Measurements from ENCODE around the gene CWF19L2. TPM values are rescaled to one million over a fixed set of nuclear protein-coding genes. Genes with fewer than 3 reads are reported as not detected.

The CWF19L2 gene
- total RNA-seq, 2 donors from 2014 or later = 8.7 to 9.0 TPM

GRCh38 chr11:107293677-107294344 lies 163.8 kb downstream of the CWF19L2 start:
- intact Hi-C loops (cut with DNase I) = no loop called here
- DNase-seq = no peak
- H3K4me3 ChIP-seq = no peak overlapping the region

GRCh38 chr11:107282195-107282594 lies 175.4 kb downstream of the CWF19L2 start:
- Histone ChIP-seq H3K9ac (ENCODE audit: low read depth in 2 of 2, low read length in 2 of 2) (no peak overlapping the region), H3K9me3 (no peaks in the 10 kb centered on the region), H3K36me3 (no peaks in the 10 kb centered on the region), H3K27me3 (no peaks in the 10 kb centered on the region), H3K4me3 (no peak overlapping the region), H3K4me1 (no peaks in the 10 kb centered on the region), H3K27ac (no peak overlapping the region)
- no peak for DNase-seq
- TF ChIP-seq, protein P1, sequence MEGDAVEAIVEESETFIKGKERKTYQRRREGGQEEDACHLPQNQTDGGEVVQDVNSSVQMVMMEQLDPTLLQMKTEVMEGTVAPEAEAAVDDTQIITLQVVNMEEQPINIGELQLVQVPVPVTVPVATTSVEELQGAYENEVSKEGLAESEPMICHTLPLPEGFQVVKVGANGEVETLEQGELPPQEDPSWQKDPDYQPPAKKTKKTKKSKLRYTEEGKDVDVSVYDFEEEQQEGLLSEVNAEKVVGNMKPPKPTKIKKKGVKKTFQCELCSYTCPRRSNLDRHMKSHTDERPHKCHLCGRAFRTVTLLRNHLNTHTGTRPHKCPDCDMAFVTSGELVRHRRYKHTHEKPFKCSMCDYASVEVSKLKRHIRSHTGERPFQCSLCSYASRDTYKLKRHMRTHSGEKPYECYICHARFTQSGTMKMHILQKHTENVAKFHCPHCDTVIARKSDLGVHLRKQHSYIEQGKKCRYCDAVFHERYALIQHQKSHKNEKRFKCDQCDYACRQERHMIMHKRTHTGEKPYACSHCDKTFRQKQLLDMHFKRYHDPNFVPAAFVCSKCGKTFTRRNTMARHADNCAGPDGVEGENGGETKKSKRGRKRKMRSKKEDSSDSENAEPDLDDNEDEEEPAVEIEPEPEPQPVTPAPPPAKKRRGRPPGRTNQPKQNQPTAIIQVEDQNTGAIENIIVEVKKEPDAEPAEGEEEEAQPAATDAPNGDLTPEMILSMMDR (IDR thresholded peaks at IDR 0.05) = no peak
- intact Hi-C loops (cut with DNase I) = no loop called here

More at GRCh38 chr11:107293677-107294344, 163.8 kb downstream of the CWF19L2 start:
- Histone ChIP-seq H3K9me3 (no peaks in the 10 kb centered on the region), H3K27me3 (no peaks in the 10 kb centered on the region), H3K27ac (no peak overlapping the region), H3K36me3 (no peaks in the 10 kb centered on the region), H3K9ac (ENCODE audit: low read depth in 2 of 2, low read length in 2 of 2) (no peak overlapping the region), H3K4me1 (no peaks in the 10 kb centered on the region)
- TF ChIP-seq, protein P1 (IDR thresholded peaks at IDR 0.05) = no peak

Other genes starting within 250 kb of the CWF19L2 start
- 1 to 10 TPM; 3.7 to 5.0 TPM for gene ALKBH8, start 107.9 kb upstream of the CWF19L2 start, total RNA-seq
- under 1 TPM in 1 of 2 donors, not detected in 1; 0.11 TPM for gene ELMOD1, start 133.3 kb upstream of the CWF19L2 start, total RNA-seq

Measured in colonic mucosa (tissue), 4 donors.